CMK (cell line): ENCODE measurements around the gene ZSCAN5B.

Source experiments
- DNase-seq: peaks from one replicate; pipeline ENCODE4 v3.0.0-alpha.2; 2010; ENCODE audit warnings: low read depth

Gene ZSCAN5B

DNA sequence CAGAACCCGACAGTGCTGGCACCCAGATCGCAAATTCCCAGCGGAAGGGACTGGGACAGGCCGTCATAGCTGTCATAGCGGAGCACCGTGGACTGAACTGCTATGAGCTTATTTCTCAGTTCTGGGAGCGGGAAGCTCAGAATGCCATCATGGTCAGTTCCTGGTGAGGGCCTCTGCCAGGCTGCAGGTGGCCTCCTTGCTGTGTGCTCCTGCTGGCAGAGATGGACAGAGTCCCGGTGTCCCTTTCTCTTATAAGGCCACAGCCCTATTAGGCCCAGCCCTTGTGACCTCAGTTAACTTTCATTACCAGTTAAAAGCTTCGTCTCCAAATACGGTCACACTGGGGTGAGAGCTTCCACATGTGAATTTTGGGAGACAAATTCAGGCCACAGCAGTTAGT lies 51.9 kb downstream of the ZSCAN5B start:
- DNase-seq = no peak

DNA sequence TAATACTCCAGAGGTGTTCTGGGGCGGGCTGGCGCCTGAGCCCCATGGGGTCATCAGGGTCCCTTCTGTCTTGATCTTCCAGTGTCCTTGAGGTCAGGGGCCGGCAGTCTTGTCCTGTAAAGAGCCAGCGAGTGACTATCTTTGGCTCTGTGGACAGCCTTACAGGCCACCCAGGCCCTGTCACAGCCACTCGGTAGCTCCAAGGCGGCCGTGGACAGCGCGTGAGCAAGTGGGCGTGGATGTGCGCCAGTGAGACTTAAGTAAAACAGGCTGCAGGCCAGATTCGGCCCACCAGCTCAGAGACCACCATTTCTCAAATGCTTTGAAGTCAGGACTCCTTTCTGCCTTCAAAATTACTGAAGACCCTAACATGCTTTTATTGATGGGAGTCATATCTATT lies 52.8 kb downstream of the ZSCAN5B start:
- DNase-seq = no peak

DNA sequence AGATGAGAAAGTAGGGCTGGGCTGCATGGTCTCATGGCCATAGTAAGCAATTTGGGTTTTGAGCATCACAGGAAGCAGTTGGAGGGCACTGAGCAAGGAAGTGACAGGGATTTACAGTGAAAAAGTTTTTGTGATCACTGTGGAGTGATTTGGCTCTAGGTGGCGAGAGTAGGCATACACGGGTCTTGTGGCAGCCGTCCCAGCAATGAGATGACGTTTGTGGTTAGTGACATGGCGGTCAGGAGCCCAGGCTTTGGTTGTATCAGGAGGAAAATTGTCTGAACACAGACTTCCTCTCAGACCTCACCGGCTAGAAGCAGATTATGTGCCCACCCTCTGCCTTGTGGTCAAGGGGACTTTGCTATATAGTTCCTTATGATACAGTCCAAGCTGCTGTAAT lies 53.2 kb downstream of the ZSCAN5B start:
- DNase-seq = no peak

DNA sequence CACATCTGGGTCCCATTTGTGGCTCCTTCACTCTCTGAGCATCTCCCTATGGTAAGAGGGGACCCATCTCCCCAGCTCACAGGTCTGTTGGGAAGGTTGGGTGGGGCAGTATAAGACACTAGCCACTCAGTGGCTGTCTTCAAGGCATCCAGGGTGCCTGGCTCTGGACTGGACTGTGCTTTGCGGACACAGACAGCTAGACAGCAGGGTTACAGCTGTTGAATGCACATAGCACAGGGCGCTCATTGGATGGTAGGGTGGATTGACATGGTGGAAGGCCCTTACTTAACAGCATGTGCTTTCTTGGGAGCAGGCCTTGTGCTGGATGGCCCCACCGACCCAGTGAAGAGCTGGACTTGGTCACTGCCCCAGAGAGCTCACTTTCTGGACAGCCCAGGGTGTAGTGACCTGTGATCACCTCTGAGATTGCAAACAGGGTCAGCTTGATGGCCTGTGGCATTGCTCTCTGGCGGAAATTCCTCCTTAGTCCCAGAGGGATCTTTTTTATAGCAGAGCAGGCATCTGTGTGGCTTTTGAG lies 54.6 kb downstream of the ZSCAN5B start:
- DNase-seq = no peak

DNA sequence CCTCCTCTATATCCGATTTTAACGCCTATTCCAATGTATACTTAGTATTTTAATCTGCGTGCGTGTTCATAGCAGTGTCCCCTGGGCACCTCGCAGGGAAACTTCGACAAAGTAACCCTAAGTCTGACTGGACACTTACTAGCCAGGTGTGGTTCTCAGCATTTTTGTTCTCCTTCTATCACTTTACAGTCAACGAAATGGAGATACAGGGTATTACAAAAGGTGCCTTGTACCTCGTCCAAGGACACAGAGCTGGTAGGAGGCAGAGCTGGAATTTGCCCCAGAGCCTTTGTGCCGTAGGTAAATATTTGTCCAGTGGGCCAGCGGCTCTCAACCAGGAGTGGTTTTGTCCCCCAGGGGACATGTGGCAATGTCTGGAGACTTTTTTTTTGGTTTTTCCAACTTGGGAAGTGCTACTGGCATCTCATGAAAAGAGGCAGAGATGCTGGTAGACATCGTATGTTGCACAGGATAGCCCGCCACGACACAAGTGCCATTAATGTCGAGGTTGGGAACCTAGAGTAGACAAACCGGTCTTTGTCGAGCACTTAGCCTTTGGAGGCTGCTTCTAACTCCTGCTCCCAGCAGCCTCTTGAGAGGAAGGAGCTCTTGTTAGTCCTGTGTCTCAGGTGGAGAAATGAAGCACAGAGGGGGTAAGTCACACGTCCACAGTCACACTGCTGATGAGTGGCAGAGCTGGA lies 55.3 kb downstream of the ZSCAN5B start:
- no peak for DNase-seq

DNA sequence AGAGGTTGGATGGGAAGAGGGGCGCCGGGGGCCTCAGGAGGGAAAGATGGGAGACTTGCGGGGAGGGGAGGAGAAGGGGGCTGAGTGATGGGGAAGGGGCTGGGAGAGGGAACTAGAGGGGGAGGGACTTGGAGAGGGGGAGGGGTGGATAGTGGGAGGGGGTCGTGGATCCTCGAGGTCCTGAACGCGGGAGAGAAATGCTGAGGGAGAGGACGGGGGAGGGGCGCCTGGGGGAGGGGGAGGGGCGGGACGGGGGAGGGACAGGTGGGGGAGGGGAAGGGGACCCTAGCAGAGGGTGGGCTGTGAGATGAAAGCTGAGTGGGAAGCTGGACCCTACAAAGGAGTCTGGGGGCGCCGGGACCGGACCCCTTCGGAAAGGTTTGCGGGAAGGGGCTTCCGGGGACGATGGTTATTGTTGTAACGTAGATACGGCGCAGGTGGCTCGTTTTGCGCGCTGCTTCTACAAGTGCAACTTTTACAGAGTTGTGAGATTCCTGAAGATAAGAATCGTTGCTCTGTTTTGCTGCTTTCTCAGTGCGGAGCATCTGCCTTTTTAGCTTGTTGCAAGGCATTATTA lies 56.1 kb downstream of the ZSCAN5B start:
- DNase-seq = no peak

DNA sequence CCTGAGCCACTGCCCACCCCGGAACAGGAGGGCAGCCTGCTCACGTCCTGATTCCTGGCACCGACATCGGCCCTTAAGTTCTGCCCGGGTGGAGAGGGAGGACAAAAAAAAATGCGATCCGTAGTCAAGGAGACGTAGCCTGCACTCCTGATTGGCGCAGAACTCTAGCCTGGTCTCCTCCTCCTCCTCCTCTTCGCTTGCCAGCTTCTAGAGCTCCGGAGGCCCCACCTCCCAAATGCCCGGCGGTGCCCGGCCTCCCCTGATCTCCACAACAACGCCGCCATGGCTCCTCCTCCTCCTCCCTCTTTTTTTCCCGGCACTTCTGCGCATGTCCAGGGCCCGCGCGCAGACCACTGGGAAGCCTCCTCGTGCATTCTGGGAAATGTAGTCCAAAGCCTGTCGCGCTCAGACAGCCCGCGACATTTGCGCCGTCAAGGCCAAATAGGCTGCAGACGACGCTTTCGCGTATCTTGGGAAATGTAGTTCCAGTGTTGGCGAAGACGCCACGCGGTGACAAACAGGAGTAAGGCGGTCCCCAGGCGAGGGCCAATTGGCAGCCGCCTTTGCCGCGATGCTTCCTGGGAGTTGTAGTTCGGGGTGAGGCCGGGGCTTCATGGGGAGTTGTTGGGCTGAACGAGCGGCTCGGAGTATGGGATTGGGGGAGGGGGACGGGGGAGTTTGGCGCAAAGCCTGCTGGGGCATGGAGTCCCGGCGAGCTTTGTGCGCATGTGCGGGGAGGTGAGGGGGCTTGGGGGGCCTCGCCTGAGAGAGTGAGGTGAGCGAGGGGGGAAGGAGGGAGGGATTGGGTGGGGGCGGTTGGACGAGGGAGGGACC lies 56.8 kb downstream of the ZSCAN5B start, which contains the start of gene ZNF444:
Gene ZNF444 (plus strand): TSS at position 705 of the 834 bp plus-strand sequence. CDS start 5,625 bp downstream, outside the sequence.
- DNase-seq = peak; percentile 98

DNA sequence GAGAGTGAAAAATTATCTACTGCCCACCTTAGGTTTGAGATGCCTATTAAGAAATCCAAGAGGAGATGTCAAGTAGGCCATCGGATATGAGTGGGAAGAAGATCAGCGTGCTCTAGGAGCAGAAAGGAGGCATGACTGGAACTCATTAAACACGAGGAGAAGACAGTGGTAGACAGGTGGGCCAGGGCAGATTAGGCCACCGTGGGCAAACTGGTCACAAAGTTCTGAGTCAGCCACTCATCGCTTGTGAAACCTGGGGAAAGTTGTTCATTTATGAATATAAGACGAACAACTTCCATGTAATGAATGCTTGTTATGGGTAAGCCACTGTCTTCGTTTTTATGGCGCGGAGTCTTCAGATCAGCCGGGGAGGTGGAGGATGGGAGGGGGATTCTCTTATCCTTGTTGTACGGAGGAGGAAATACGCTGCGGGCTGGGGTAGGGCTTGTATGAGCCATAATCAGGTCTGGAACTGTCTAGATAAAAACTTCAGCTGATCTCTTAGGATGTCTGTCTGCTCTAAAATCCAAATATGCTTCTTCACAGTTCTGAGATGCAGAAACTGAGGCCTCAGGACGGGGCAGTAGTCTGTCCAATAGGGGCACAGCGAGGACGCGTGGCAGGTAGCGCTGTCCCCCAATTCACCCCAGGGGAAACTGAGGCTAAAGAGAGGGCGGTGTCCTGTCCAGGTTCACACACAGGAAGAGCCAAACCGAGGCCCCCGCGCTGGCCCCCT lies 57.6 kb downstream of the ZSCAN5B start:
- no peak for DNase-seq
